Calu3 (cell line): ENCODE measurements around the gene LRMDA. TPM values are rescaled to one million over a fixed set of nuclear protein-coding genes. Genes with fewer than 3 reads are reported as not detected.

ENCODE experiments used
- BruUV-seq: library from RNA; stranded (reverse); fragments of 400-500 nt; replicated peaks from 2 replicates; lab custom pipeline; 2021; lab: Mats Ljungman, UMichigan
- CTCF ChIA-PET: fragments of 300-600 bp; sonication (Branson Sonifier 250); formaldehyde crosslinking; loops from one replicate; lab custom pipeline; 2022; ENCODE audit warnings: antibody characterized with exemption; lab: Charles Lee
- DNase-seq: peaks from one replicate; pipeline ENCODE4 v3.0.0; 2022
- H3K27ac Mint-ChIP-seq: one replicate; pipeline ENCODE4 v1.8.0; 2022; ENCODE audit warnings: mixed read lengths; ENCODE audit not compliant: unreplicated experiment
- H3K27me3 Mint-ChIP-seq: one replicate; pipeline ENCODE4 v1.8.0; 2022; ENCODE audit warnings: mixed read lengths; ENCODE audit not compliant: unreplicated experiment
- H3K36me3 Mint-ChIP-seq: one replicate; pipeline ENCODE4 v1.8.0; 2022; ENCODE audit warnings: mild to moderate bottlenecking, moderate library complexity, mixed read lengths; ENCODE audit not compliant: insufficient read depth, unreplicated experiment
- H3K4me1 Mint-ChIP-seq: one replicate; pipeline ENCODE4 v1.8.0; 2022; ENCODE audit warnings: mild to moderate bottlenecking, low read depth, mixed read lengths; ENCODE audit not compliant: unreplicated experiment
- H3K4me3 Mint-ChIP-seq: one replicate; pipeline ENCODE4 v1.8.0; 2022; ENCODE audit warnings: mild to moderate bottlenecking, low read depth, moderate library complexity, mixed read lengths; ENCODE audit not compliant: unreplicated experiment
- H3K9me3 Mint-ChIP-seq: one replicate; pipeline ENCODE4 v1.8.0; 2022; ENCODE audit warnings: low read depth, mixed read lengths; ENCODE audit not compliant: unreplicated experiment
- CTCF ChIP-seq: fragments of 200-600 bp; IDR thresholded peaks from one replicate; pipeline ENCODE4 v1.8.0; 2022; ENCODE audit warnings: antibody characterized with exemption; ENCODE audit not compliant: unreplicated experiment
- intact Hi-C: fragments of 100-400 bp; cut with micrococcal nuclease; formaldehyde crosslinking; loops from one replicate; pipeline ENCODE4 v1.10.0; 2022; ENCODE audit not compliant: unreplicated experiment
- total RNA-seq: library from RNA; stranded (reverse); gene quantifications from 2 replicates; pipeline ENCODE4 v1.2.3, GENCODE V29; 2022

Gene LRMDA
- total RNA-seq, 1 experiment from 2014 or later: 7.6 TPM

DNA sequence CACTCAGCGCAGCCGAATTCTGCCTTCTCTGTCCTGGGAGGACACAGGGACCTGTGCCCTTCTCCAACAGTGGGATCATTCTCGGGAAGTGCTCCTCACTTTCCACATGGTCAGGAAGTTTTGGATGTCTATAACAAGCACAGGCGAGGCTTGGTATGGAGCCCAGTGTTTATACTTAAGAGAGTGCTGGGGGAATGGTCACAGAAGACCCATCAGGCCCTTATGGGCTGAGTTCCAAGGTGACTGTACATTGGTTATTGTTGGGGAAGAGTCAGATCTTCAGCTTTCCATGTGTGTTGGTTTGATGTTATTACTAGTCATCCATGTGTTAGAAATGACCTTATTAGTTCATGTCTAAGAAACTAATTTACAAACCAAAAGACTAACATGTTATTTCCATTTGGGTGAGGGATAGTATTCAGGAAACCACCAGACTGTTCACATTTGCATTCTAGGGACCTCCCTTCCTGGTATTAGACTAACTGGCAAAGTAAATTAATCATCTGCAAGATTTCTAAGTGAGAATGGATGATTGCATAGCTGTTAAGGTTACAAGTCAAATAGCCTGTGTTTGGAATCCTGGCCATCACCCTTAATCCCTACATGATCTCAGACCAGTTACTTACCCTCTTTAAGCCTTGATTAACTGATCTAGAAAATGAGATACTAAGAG, 834.2 kb downstream of the LRMDA start:
- no peak overlapping the region for H3K4me3 Mint-ChIP-seq
- peaks cover 19% of the 10 kb centered on the region for H3K9me3 Mint-ChIP-seq
- CTCF ChIA-PET: no interaction called here
- intact Hi-C loops: no loop called here
- no peak overlapping the region for H3K27ac Mint-ChIP-seq
- no peak for DNase-seq
- H3K27me3 Mint-ChIP-seq: no peaks in the 10 kb centered on the region
- H3K4me1 Mint-ChIP-seq: no peaks in the 10 kb centered on the region
- H3K36me3 Mint-ChIP-seq: no peaks in the 10 kb centered on the region
- no TSS peak for BruUV-seq
- TF ChIP-seq CTCF: no peak

DNA sequence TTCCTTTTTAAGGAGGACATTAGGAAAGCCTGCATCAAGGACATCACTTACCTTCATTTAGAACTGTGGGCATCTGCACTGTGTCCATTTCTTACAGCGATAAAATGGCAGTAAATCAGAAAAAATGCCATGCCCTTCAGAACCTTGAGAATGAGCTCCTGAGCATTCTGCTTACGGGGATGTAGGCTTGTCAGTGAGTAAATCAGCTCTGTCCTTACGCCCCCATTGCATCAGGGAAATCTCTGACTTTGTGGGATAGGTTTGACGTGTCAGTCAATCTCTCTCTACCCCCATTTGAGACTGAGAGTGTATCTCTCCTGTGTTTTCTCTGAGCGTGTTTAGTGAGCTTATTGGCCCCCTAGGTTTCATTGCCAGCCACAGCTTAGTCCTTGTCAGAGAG, 837.1 kb downstream of the LRMDA start:
- Mint-ChIP-seq H3K27me3 (no peaks in the 10 kb centered on the region), H3K9me3 (peaks cover 19% of the 10 kb centered on the region), H3K27ac (no peak overlapping the region), H3K4me3 (no peak overlapping the region), H3K36me3 (no peaks in the 10 kb centered on the region), H3K4me1 (no peaks in the 10 kb centered on the region)
- no TSS peak for BruUV-seq
- DNase-seq: no peak
- CTCF ChIA-PET: no interaction called here
- intact Hi-C loops: no loop called here
- TF ChIP-seq CTCF: no peak

DNA sequence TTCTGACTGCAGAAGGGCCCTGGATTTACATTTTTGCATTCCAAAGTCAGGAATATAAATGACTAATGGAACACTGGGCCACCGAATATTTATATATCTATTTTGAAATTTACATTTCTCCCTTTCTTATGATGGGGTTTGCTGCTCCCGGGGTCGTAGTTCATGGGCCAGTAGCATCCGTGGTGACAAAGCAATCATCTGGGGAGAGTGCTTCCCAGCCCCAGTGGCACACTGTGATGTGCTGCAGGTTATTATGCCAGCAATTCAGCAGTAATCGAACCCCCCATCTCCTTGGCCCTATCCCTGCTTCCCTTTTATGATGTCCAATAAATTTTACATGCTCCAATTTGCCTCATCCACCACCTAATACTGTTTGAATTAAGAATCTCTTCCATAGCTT, 837.5 kb downstream of the LRMDA start:
- Mint-ChIP-seq H3K9me3 (peaks cover 19% of the 10 kb centered on the region), H3K36me3 (no peaks in the 10 kb centered on the region), H3K4me3 (no peak overlapping the region), H3K27ac (no peak overlapping the region), H3K4me1 (no peaks in the 10 kb centered on the region), H3K27me3 (no peaks in the 10 kb centered on the region)
- CTCF ChIA-PET: no interaction called here
- no TSS peak for BruUV-seq
- intact Hi-C loops: no loop called here
- DNase-seq: no peak
- no peak for TF ChIP-seq CTCF

- Mint-ChIP-seq H3K36me3 (no peaks in the 10 kb centered on the region), H3K9me3 (peaks cover 20% of the 10 kb centered on the region), H3K4me3 (no peak overlapping the region), H3K4me1 (no peaks in the 10 kb centered on the region), H3K27ac (no peak overlapping the region), H3K27me3 (no peaks in the 10 kb centered on the region)
- no peak for DNase-seq
- TF ChIP-seq CTCF: no peak
- CTCF ChIA-PET: no interaction called here
- intact Hi-C loops: no loop called here
- no TSS peak for BruUV-seq
Observed at GRCh38 chr10:76270464-76270863, 839.0 kb downstream of the LRMDA start.
